Esophagus squamous epithelium (tissue), 5 donors: ENCODE results near the gene TRIM50. TPM values are rescaled to one million over a fixed set of nuclear protein-coding genes. Genes with fewer than 3 reads are reported as not detected.
"Not testable (repeated sequence)": the region's sequence is repeated elsewhere in the genome, so short reads cannot be mapped to it uniquely, and the experiment has no call there.

Experiments
- DNase-seq: peaks from one replicate; lab custom pipeline; 2025; lab: John Stamatoyannopoulos, UW
- H3K27ac ChIP-seq, 4 donors: fragments of 200-600 bp; sonication (generic); one replicate each; pipeline ENCODE4 v1.5.1; 2016 to 2019; ENCODE audit warnings: mild to moderate bottlenecking in 1 of 4
- H3K27me3 ChIP-seq, 4 donors: fragments of 200-600 bp; sonication (generic); 1 replicate in 3 of 4; 2 replicates in 1 of 4; pipeline versions ENCODE4 v1.5.1 to v1.6.0; 2017 to 2021; ENCODE audit warnings: antibody characterized with exemption in 1 of 4
- H3K36me3 ChIP-seq, 3 donors: fragments of 200-600 bp; sonication (generic); one replicate each; pipeline ENCODE4 v1.5.1; 2016 to 2019
- H3K4me1 ChIP-seq, 3 donors: fragments of 200-600 bp; sonication (generic); one replicate each; pipeline ENCODE4 v1.5.1; 2017 to 2019
- H3K4me3 ChIP-seq, 4 donors: fragments of 200-600 bp; sonication (generic); 1 replicate in 3 of 4; 2 replicates in 1 of 4; pipeline ENCODE4 v1.5.1; 2016 to 2019; ENCODE audit warnings: mild to moderate bottlenecking in 2 of 4, moderate library complexity in 1 of 4
- H3K9me3 ChIP-seq, 3 donors: fragments of 200-600 bp; sonication (generic); one replicate each; pipeline ENCODE4 v1.5.1; 2016 to 2019
- POLR2A ChIP-seq, 4 donors: fragments of 450-650 bp; IDR thresholded peaks; one replicate each; pipeline ENCODE4 v1.6.1; 2017; ENCODE audit warnings: antibody characterized with exemption in 4 of 4, mild to moderate bottlenecking in 4 of 4, moderate library complexity in 3 of 4
- WGBS, 2 donors: methylation state at CpG; one replicate each; pipeline ENCODE4 v1.1.5; 2018; 5-methylcytosine and 5-hydroxymethylcytosine counted together
- intact Hi-C: fragments of 100-400 bp; cut with DNase I; formaldehyde crosslinking; loops from one replicate; pipeline ENCODE4 v1.15.0; 2022
- total RNA-seq, 4 donors: library from RNA; depleted of rRNA; stranded (reverse); fragments of >200 nt; gene quantifications; one replicate each; pipeline ENCODE4 v1.1.0, GENCODE V29; 2016
- TF ChIP-seq, protein P1 (sequence below), 6 experiments: fragments of 450-650 bp in 4 of 6; fragments of 200-600 bp in 2 of 6; sonication (generic) in 2 of 6; IDR thresholded peaks; one replicate each; pipeline ENCODE4 v1.5.1; 2016 to 2019; ENCODE audit warnings: antibody characterized with exemption in 6 of 6, mild to moderate bottlenecking in 4 of 6, moderate library complexity in 4 of 6
- donor health status: DM: yes; HTN: yes; CAD: no.

TRIM50 gene
- total RNA-seq, 4 donors from 2014 or later: 0.19 TPM; not detected in 3

DNA sequence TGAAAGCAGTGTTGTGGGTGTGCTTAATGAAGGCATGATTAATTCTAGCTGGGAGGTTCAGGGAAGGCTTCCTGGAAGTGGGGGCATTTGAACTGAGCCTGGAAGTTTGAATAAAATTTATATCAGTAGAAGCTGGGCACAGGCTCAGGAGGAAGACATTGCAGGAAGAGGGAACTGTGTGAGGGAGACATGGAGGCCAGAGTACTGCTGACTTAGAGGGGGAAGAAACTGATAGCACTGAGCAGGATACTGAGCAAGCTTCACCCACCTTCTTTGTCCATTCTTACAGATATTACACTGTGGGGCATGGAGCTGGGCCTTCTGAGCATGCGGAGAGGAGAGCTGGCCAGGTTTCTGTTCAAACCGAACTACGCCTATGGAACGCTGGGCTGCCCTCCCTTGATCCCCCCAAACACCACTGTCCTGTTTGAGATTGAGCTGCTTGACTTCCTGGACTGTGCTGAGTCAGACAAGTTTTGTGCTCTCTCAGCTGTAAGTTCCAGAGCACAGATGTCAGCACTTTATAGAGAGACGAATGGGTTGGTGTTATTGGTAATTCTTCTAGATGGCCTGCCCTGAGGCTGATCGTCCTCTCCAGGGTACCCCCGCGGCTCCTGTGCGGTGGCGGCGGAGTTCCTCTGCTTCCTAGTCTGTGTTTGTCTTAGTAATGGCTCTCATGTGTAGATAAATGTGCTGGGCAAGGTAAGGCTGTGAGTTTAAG is 2.1 kb upstream of the TRIM50 start:
- Histone ChIP-seq H3K4me3 (no peak overlapping the region), H3K27ac (peak overlapping the region in 1 of 4 donors; percentile 28)
- WGBS, 2 donors: 40 to 47% methylated on average over 11 of the region's 11 CpGs

DNA sequence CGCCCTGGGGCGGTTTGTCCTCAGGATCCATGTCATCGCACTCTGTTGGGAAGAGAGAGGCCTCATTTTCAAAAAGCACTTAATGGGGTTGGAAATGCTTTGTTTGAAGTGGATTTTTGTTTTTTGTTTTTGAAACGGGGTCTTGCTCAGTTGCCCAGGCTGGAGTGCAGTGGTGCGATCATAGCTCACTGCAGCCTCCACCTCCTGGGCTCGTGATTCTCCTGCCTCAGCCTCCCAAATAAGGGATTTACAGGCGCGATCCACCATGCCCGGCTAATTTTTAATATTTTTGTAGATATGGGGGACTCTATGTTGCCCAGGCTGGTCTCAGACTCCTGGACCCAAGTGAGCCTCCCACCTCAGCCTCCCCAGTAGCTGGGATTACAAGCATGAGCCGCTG is 814 bp upstream of the TRIM50 start:
- Histone ChIP-seq H3K27ac (no peak overlapping the region), H3K4me3 (no peak overlapping the region), H3K4me1 (peaks cover 0 to 9% (median 4%) of the 10 kb centered on the region in 3 donors), H3K36me3 (no peaks in the 10 kb centered on the region), H3K27me3 (peaks cover 0 to 7% (median 0%) of the 10 kb centered on the region in 4 donors), H3K9me3 (no peaks in the 10 kb centered on the region)
- intact Hi-C loops: loop anchor here (10.0 kb wide), 1 partner anchor 106 kb away; the partner anchor contains the start of gene FZD9
- 86 to 94% methylated on average over 9 to 10 of the region's 10 CpGs for WGBS, 2 donors
- no peak for TF ChIP-seq POLR2A (IDR thresholded peaks at IDR 0.05)
- TF ChIP-seq, protein P1, sequence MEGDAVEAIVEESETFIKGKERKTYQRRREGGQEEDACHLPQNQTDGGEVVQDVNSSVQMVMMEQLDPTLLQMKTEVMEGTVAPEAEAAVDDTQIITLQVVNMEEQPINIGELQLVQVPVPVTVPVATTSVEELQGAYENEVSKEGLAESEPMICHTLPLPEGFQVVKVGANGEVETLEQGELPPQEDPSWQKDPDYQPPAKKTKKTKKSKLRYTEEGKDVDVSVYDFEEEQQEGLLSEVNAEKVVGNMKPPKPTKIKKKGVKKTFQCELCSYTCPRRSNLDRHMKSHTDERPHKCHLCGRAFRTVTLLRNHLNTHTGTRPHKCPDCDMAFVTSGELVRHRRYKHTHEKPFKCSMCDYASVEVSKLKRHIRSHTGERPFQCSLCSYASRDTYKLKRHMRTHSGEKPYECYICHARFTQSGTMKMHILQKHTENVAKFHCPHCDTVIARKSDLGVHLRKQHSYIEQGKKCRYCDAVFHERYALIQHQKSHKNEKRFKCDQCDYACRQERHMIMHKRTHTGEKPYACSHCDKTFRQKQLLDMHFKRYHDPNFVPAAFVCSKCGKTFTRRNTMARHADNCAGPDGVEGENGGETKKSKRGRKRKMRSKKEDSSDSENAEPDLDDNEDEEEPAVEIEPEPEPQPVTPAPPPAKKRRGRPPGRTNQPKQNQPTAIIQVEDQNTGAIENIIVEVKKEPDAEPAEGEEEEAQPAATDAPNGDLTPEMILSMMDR (IDR thresholded peaks at IDR 0.05): no peak
- DNase-seq: no peak

More for the DNA sequence above, 2.1 kb upstream of the TRIM50 start:
- no peak for TF ChIP-seq POLR2A (IDR thresholded peaks at IDR 0.05)
- TF ChIP-seq, protein P1 (IDR thresholded peaks at IDR 0.05): no peak
- intact Hi-C loops: loop anchor here (10.0 kb wide), 1 partner anchor 105 kb away; the partner anchor contains the start of gene FZD9
- DNase-seq: no peak
- H3K36me3 ChIP-seq: no peaks in the 10 kb centered on the region
- H3K4me1 ChIP-seq: no peaks in the 10 kb centered on the region
- peaks cover 0 to 7% (median 0%) of the 10 kb centered on the region in 4 donors for H3K27me3 ChIP-seq
- H3K9me3 ChIP-seq: no peaks in the 10 kb centered on the region

DNA sequence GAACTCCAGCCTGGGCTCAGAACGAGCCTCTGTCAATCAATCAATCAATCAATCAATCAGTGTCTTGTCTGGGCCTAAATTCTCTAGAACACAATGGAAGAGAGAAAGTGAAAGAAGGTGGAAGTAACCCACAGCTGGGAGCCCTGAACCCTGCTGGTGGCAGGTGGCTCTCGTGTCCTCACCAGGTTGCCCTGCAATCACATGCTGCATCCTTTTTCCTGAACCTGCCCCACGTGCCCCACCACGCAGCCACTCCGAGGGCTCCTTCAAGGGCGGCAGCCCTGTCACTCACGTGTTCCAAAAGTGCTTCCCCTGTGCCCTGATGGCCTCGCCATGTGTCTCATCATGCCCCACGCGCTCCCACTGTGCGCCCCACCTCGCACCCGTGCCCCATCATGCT is 433 bp downstream of the TRIM50 start:
- not testable (repeated sequence) for H3K4me3 ChIP-seq, H3K27ac ChIP-seq, H3K27me3 ChIP-seq, H3K9me3 ChIP-seq, DNase-seq, H3K36me3 ChIP-seq
- WGBS, 2 donors: 13 to 50% methylated on average over 1 to 2 of the region's 13 CpGs
- intact Hi-C loops: loop anchor here (10.0 kb wide), 1 partner anchor 107 kb away; the partner anchor contains the start of gene FZD9
- H3K4me1 ChIP-seq: peaks cover 0 to 11% (median 4%) of the 10 kb centered on the region in 3 donors

DNA sequence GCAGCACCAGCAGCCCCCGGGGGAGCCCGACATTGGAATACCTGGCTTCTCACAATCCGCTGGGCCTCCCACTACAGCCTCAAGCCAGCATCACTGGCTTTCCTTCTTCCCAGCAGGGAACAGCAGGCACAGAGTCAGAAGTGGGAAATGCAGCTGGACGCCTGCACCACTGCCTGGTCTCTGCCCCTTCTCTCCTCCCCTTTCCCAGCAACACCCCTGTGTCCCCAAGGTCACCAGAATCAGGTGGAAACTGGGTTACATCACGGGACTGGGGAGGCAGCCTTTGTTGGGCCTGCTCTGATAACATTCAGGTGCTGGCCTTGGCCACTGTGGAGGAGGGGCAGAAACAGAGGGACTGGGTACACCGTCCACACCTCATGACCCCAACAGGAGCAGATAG is 2.5 kb downstream of the TRIM50 start:
- not testable (repeated sequence) for H3K27ac ChIP-seq
- 100% methylated on average over 1 to 3 of the region's 6 CpGs for WGBS, 2 donors
- intact Hi-C loops: loop anchor here (10.0 kb wide), 1 partner anchor 109 kb away; the partner anchor contains the start of gene FZD9

DNA sequence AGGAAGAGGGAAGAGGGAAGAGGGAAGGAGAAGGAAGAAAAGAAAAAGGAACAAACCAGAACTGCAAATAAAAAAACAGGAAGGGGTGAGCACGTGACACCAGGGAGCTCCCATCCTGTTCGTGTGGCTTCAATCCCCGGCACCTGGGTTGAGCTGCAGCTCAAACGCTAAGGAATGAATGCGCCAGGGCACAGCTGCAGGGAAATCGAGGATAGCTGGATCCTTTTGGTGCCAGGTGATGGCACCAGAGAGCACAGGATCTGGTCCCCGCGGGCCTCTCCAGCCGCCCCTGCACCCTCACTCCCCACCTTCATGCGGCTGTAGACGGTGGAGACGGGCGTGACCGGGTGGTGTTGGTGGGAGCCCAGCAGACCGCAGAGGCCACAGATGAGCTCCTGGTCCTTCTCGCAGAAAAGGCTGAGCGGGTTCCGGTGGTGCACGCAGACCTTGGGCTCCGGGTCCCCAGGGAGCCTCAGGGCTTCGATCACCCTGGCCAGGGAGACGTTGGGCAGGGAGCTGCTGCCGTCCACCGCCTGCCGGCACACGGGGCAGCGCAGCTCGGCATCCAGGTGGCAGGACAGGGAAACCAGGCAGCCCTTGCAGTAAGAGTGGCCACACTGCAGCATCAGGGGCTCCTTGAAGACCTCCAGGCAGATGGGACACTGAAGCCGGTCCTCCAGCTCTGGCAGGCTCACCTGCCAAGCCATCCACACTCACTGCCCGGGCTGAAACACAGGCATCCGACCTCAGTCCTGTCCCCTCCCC is 3.6 kb downstream of the TRIM50 start:
- intact Hi-C loops: loop anchor here (10.0 kb wide), 1 partner anchor 111 kb away; the partner anchor contains the start of gene FZD9
- H3K27ac ChIP-seq, H3K9me3 ChIP-seq, H3K27me3 ChIP-seq, H3K36me3 ChIP-seq, DNase-seq: not testable (repeated sequence)
- H3K4me3 ChIP-seq: peak overlapping the region in 1 of 4 donors; percentile 44
- TF ChIP-seq, protein P1 (IDR thresholded peaks at IDR 0.05): peak in 5 of 6 experiments; percentile 20 to 53 (median 27)
- WGBS, 2 donors: 1 to 11% methylated on average over 9 to 11 of the region's 31 CpGs
- H3K4me1 ChIP-seq: peaks cover 0 to 11% (median 4%) of the 10 kb centered on the region in 3 donors

More for the DNA sequence above, 2.5 kb downstream of the TRIM50 start:
- not testable (repeated sequence) for H3K36me3 ChIP-seq, H3K4me3 ChIP-seq, H3K27me3 ChIP-seq, H3K9me3 ChIP-seq, DNase-seq
- peaks cover 0 to 11% (median 4%) of the 10 kb centered on the region in 3 donors for H3K4me1 ChIP-seq

DNA sequence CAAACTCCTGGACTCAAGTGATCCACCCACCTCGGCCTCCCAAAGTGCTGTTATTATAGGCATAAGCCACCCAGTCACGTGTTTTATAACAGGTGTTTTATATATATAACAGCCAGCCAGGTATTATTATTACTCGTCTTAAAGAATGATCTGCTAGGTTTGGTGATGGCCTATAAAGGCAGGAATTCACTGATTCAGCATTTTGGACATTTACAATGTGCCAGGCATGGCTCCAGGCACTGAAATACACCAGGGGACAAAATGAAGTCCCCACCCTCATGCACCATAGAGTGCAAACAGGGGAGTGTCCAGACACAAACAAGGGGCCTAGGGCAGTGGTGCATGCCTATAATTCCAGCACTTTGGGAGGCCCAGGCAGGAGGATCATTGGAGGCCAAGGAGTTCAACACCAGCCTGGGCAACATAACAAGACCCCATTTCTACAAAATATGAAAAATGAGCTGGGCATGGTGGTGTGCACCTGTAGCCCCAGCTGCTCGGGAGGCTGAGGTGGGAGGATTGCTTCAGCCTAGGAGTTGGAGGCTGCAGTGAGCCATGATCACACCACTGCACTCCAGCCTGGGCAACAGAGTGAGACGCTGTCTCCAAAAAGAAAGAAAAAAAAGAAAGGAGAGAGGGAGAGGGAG is 4.3 kb downstream of the TRIM50 start:
- peak overlapping the region in 1 of 4 donors; percentile 44 for H3K4me3 ChIP-seq
- WGBS, 2 donors: 60 to 63% methylated on average over 5 of the region's 5 CpGs
- not testable (repeated sequence) for H3K9me3 ChIP-seq

DNA sequence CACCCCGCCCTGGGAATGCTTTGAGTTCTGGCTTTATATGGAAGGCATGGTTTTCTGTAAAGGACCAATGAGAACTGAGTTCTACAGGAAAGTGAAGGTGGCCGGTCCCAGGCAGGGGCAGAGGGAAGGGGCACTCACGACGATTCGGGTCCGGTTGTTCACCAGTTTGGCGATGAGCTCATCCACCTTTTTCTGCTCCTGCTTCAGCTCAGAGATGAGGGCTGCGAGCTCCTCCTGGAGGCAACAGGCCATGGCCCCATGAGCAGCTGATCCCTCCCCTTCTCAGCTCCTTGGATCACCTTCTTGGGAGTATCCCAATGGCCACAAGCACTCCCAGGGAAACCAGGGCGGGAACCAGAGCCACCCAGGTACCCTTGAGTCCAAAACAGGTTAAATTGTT is 7.9 kb downstream of the TRIM50 start:
- peaks cover 0 to 11% (median 4%) of the 10 kb centered on the region in 3 donors for H3K4me1 ChIP-seq
- H3K9me3 ChIP-seq, H3K36me3 ChIP-seq, H3K27ac ChIP-seq, DNase-seq, H3K27me3 ChIP-seq, H3K4me3 ChIP-seq: not testable (repeated sequence)
- intact Hi-C loops: loop anchor here (10.0 kb wide), 1 partner anchor 115 kb away; the partner anchor contains the start of gene FZD9
- WGBS, 2 donors: 90% methylated on average over 2 of the region's 9 CpGs; no CpG with 5 or more reads in 1 of the 2 donors

More for the DNA sequence above, 4.3 kb downstream of the TRIM50 start:
- H3K27ac ChIP-seq, DNase-seq, H3K36me3 ChIP-seq, H3K27me3 ChIP-seq: not testable (repeated sequence)
- intact Hi-C loops: loop anchor here (10.0 kb wide), 1 partner anchor 111 kb away; the partner anchor contains the start of gene FZD9
- H3K4me1 ChIP-seq: peaks cover 0 to 11% (median 4%) of the 10 kb centered on the region in 3 donors

DNA sequence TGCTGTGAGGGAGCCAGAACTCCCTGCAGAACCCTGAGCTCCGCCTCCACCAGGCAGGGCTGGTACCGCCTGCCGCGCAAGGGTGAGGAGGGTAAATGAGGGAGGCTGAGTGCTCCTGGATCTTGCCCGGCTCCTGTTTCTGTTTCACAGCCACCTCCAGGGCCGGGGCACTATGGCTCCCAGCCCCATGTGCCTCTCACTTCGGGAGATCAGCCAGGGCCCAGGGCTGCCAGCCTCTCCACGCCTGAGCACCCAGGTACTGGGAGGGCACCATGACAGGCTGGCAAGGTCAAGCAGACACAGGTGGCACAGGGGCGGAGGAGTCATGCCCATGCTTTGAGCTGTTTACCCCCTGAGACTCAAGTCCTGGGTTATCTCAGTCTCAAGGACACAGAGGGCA is 8.3 kb downstream of the TRIM50 start:
- no CpG with 5 or more reads among the region's 9 CpGs for WGBS, 2 donors
- H3K27ac ChIP-seq, H3K27me3 ChIP-seq, intact Hi-C loops, H3K4me3 ChIP-seq, DNase-seq, H3K9me3 ChIP-seq, H3K36me3 ChIP-seq: not testable (repeated sequence)
- H3K4me1 ChIP-seq: peaks cover 0 to 10% (median 4%) of the 10 kb centered on the region in 3 donors
